HCT116 (cell line): ENCODE measurements around the gene SAMD4B. TPM values are rescaled to one million over a fixed set of nuclear protein-coding genes. Genes with fewer than 3 reads are reported as not detected.

Experiments
- ATAC-seq: fragments of 200-7000 bp; cut with Tn5 transposase; 2 replicates; pipeline ENCODE4 v1.9.1; 2020; ENCODE audit warnings: mild to moderate bottlenecking, moderate library complexity
- BruUV-seq: library from RNA; stranded (reverse); fragments of 400-500 nt; replicated peaks from 2 replicates; lab custom pipeline; 2021; lab: Mats Ljungman, UMichigan
- CTCF ChIA-PET: fragments of 300-600 bp; sonication (Branson Sonifier 250); formaldehyde crosslinking; loops from one replicate; lab custom pipeline; 2021; ENCODE audit warnings: antibody characterized with exemption; lab: Charles Lee
- POLR2A ChIA-PET: fragments of 300-600, 350-600 bp; sonication (Branson Sonifier 250); formaldehyde crosslinking; loops from one replicate; lab custom pipeline; 2021; ENCODE audit warnings: antibody characterized with exemption; lab: Charles Lee
- RAD21 ChIA-PET, 2 experiments: fragments of 300-600 bp; sonication (Branson Sonifier 250); formaldehyde crosslinking; loops; one replicate each; lab custom pipeline; 2023; ENCODE audit warnings: low total read pairs in 2 of 2; ENCODE audit not compliant: uncharacterized antibody in 2 of 2, unreplicated experiment in 2 of 2, low non-redundant PET in 1 of 2; lab: Charles Lee
- DNase-seq: peaks from one replicate; pipeline ENCODE4 v3.0.0-alpha.2; 2010; ENCODE audit warnings: low read depth, low spot score
- H2AFZ ChIP-seq: fragments of 200-600 bp; shearing (Covaris generic), sonication (generic); 2 replicates; pipeline ENCODE4 v1.6.1; 2017; ENCODE audit warnings: low read depth, mixed run types, mixed read lengths, antibody characterized with exemption, low read length; ENCODE audit not compliant: poor library complexity, severe bottlenecking
- H3K27ac ChIP-seq: 2 replicates; pipeline ENCODE4 v1.5.1; 2012; ENCODE audit warnings: low read depth, low read length
- H3K27me3 ChIP-seq: fragments of 200-600 bp; sonication (generic); 2 replicates; pipeline ENCODE4 v1.6.1; 2016; ENCODE audit warnings: mixed run types, low read length, mixed read lengths; ENCODE audit not compliant: insufficient read depth
- H3K36me3 ChIP-seq, 2 experiments: fragments of 200-500 bp in 1 of 2; fragments of 200-600 bp in 1 of 2; sonication (Bioruptor generic) in 1 of 2; sonication (generic) in 1 of 2; 2 replicates each; pipeline versions ENCODE4 v1.5.1 to v1.6.1; 2014 to 2016; ENCODE audit warnings: low read length in 2 of 2, inconsistent platforms in 1 of 2, mixed read lengths in 1 of 2, mixed run types in 1 of 2; ENCODE audit not compliant: insufficient read depth in 2 of 2, control insufficient read depth in 1 of 2
- H3K4me1 ChIP-seq, 2 experiments: fragments of 200-600 bp in 1 of 2; sonication (generic) in 1 of 2; 2 replicates each; pipeline versions ENCODE4 v1.5.1 to v1.6.1; 2012 to 2017; ENCODE audit warnings: low read length in 2 of 2, inconsistent platforms in 1 of 2, mild to moderate bottlenecking in 1 of 2, mixed read lengths in 1 of 2, mixed run types in 1 of 2, moderate library complexity in 1 of 2; ENCODE audit not compliant: insufficient read depth in 2 of 2, control insufficient read depth in 1 of 2
- H3K4me2 ChIP-seq: fragments of 200-600 bp; sonication (generic); 2 replicates; pipeline ENCODE4 v1.6.1; 2017; ENCODE audit warnings: mixed run types, low read length, mixed read lengths
- H3K4me3 ChIP-seq, 2 experiments: fragments of 200-600 bp in 1 of 2; sonication (generic) in 1 of 2; replicated peaks in 1 of 2; 2 replicates each; pipeline ENCODE4 v1.5.1; 2011 to 2016; ENCODE audit warnings: low read length in 2 of 2, control low read depth in 1 of 2, low read depth in 1 of 2, mild to moderate bottlenecking in 1 of 2, mixed read lengths in 1 of 2, mixed run types in 1 of 2
- H3K79me2 ChIP-seq: fragments of 200-600 bp; sonication (generic); 2 replicates; pipeline ENCODE4 v1.6.1; 2017; ENCODE audit warnings: mild to moderate bottlenecking, mixed run types, low read length, moderate library complexity, mixed read lengths; ENCODE audit not compliant: insufficient read depth
- H3K9ac ChIP-seq: fragments of 200-600 bp; sonication (generic); 2 replicates; pipeline ENCODE4 v1.6.1; 2016; ENCODE audit warnings: low read length, mixed read lengths
- H3K9me2 ChIP-seq: fragments of 200-600 bp; sonication (generic), shearing (Covaris generic); 2 replicates; pipeline ENCODE4 v1.6.1; 2017; ENCODE audit warnings: mixed run types, mild to moderate bottlenecking, moderate library complexity; ENCODE audit not compliant: insufficient read depth
- H3K9me3 ChIP-seq, 2 experiments: fragments of 200-500 bp in 1 of 2; fragments of 200-600 bp in 1 of 2; sonication (Bioruptor generic) in 1 of 2; sonication (generic) in 1 of 2; 2 replicates each; pipeline ENCODE4 v1.6.1; 2014 to 2017; ENCODE audit warnings: low read length in 2 of 2, mixed read lengths in 2 of 2, inconsistent platforms in 1 of 2, low read depth in 1 of 2, mild to moderate bottlenecking in 1 of 2, mixed run types in 1 of 2, moderate library complexity in 1 of 2; ENCODE audit not compliant: control insufficient read depth in 1 of 2, insufficient read depth in 1 of 2
- H4K20me1 ChIP-seq: fragments of 200-600 bp; sonication (generic), shearing (Covaris generic); 2 replicates; pipeline ENCODE4 v1.6.1; 2017; ENCODE audit warnings: mixed run types, mild to moderate bottlenecking, moderate library complexity; ENCODE audit not compliant: insufficient read depth
- EZH2phosphoT487 ChIP-seq: fragments of 200-600 bp; IDR thresholded peaks from 2 replicates; pipeline ENCODE4 v1.6.1; 2018; ENCODE audit warnings: antibody characterized with exemption, borderline replicate concordance
- JUND ChIP-seq: IDR thresholded peaks from 2 replicates; pipeline ENCODE4 v1.6.1; 2012
- POLR2A ChIP-seq: IDR thresholded peaks from 2 replicates; pipeline ENCODE4 v1.7.0; 2011; ENCODE audit warnings: borderline replicate concordance; ENCODE audit not compliant: insufficient read depth, insufficient read length; ENCODE audit errors: extremely low read depth
- POLR2AphosphoS5 ChIP-seq: IDR thresholded peaks from 2 replicates; pipeline ENCODE4 v1.6.1; 2011; ENCODE audit warnings: mild to moderate bottlenecking, low read depth, low read length, moderate library complexity
- SIN3A ChIP-seq: IDR thresholded peaks from 2 replicates; pipeline ENCODE4 v1.6.1; 2012; ENCODE audit warnings: low read depth
- SRF ChIP-seq: IDR thresholded peaks from 2 replicates; pipeline ENCODE4 v1.6.1; 2012; ENCODE audit warnings: low read depth
- intact Hi-C: fragments of 100-400 bp; cut with micrococcal nuclease; formaldehyde crosslinking; loops from 2 replicates; pipeline ENCODE4 v1.10.0; 2022
- total RNA-seq: library from RNA; stranded (reverse); gene quantifications from one replicate; pipeline ENCODE4 v1.2.1, GENCODE V29; 2021; ENCODE audit not compliant: unreplicated experiment
- TF ChIP-seq, protein P1 (sequence below): IDR thresholded peaks from 2 replicates; pipeline ENCODE4 v1.6.1; 2011; ENCODE audit warnings: mild to moderate bottlenecking, low read length, moderate library complexity; ENCODE audit not compliant: insufficient replicate concordance; ENCODE audit errors: extremely low read depth
- TF ChIP-seq, protein P2 (sequence below): IDR thresholded peaks from 2 replicates; pipeline ENCODE4 v1.6.1; 2012
- TF ChIP-seq, protein P3 (sequence below), 3 experiments: fragments of 200-600 bp in 1 of 3; sonication (generic) in 1 of 3; IDR thresholded peaks in 2 of 3; conservative IDR thresholded peaks in 1 of 3; 2 replicates each; pipeline ENCODE4 v1.5.1; 2012 to 2017; ENCODE audit warnings: low read depth in 2 of 3, low read length in 2 of 3, antibody characterized with exemption in 1 of 3, borderline replicate concordance in 1 of 3, control low read depth in 1 of 3, mild to moderate bottlenecking in 1 of 3, mixed read lengths in 1 of 3, mixed run types in 1 of 3, moderate library complexity in 1 of 3; ENCODE audit not compliant: insufficient read depth in 1 of 3
- TF ChIP-seq, protein P4 (sequence below): IDR thresholded peaks from 2 replicates; pipeline ENCODE4 v1.6.1; 2012; ENCODE audit warnings: low read depth
- TF ChIP-seq, protein P5 (sequence below): IDR thresholded peaks from 2 replicates; pipeline ENCODE4 v1.6.1; 2012

SAMD4B gene
- total RNA-seq, 1 experiment from 2014 or later: 127 TPM

DNA sequence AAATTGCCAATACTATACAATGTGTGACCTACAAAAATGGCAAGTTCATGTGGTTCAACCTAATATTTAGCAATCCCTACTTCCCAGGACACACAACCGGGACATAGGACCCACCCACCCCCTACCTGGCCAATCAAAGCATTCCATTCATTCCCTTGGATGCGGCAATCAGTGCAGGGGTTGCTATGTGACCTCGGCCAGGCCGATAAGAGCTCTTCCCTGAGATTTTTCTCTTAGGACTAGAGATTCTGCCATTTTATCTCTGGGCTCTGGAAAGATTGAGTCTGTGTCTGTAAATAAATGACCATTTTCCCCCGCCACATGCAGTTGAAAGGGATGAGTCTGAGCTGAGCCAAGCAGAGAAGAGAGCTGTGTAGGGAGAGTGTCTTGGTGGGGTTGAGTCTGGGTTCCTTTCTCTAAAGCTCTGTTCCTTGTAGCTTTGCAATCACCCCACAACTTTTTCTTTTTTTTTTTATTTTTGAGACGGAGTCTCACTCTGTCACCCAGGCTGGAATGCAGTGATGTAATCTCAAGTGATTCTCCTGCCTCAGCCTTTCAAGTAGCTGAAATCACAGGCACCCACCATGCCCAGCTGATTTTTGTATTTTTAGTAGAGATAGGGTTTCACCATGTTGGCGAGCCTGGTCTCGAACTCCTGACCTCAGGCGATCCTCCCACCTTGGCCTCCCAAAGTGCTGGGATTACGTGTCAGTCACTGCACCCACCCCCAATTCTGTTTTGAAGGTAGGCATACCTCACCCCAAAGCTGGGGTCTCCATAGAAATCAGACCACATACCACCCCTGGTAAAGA, 38.6 kb upstream of the SAMD4B start:
- H4K20me1 ChIP-seq: no peaks in the 10 kb centered on the region
- intact Hi-C loops: no loop called here
- H3K9ac ChIP-seq: no peak overlapping the region
- TF ChIP-seq POLR2A (no peak), SIN3A (no peak), SRF (no peak), JUND (no peak), EZH2phosphoT487 (no peak), POLR2AphosphoS5 (no peak)
- TF ChIP-seq, protein P1, sequence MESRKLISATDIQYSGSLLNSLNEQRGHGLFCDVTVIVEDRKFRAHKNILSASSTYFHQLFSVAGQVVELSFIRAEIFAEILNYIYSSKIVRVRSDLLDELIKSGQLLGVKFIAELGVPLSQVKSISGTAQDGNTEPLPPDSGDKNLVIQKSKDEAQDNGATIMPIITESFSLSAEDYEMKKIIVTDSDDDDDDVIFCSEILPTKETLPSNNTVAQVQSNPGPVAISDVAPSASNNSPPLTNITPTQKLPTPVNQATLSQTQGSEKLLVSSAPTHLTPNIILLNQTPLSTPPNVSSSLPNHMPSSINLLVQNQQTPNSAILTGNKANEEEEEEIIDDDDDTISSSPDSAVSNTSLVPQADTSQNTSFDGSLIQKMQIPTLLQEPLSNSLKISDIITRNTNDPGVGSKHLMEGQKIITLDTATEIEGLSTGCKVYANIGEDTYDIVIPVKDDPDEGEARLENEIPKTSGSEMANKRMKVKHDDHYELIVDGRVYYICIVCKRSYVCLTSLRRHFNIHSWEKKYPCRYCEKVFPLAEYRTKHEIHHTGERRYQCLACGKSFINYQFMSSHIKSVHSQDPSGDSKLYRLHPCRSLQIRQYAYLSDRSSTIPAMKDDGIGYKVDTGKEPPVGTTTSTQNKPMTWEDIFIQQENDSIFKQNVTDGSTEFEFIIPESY: no peak
- TF ChIP-seq, protein P2, sequence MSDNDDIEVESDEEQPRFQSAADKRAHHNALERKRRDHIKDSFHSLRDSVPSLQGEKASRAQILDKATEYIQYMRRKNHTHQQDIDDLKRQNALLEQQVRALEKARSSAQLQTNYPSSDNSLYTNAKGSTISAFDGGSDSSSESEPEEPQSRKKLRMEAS: no peak
- TF ChIP-seq, protein P3, sequence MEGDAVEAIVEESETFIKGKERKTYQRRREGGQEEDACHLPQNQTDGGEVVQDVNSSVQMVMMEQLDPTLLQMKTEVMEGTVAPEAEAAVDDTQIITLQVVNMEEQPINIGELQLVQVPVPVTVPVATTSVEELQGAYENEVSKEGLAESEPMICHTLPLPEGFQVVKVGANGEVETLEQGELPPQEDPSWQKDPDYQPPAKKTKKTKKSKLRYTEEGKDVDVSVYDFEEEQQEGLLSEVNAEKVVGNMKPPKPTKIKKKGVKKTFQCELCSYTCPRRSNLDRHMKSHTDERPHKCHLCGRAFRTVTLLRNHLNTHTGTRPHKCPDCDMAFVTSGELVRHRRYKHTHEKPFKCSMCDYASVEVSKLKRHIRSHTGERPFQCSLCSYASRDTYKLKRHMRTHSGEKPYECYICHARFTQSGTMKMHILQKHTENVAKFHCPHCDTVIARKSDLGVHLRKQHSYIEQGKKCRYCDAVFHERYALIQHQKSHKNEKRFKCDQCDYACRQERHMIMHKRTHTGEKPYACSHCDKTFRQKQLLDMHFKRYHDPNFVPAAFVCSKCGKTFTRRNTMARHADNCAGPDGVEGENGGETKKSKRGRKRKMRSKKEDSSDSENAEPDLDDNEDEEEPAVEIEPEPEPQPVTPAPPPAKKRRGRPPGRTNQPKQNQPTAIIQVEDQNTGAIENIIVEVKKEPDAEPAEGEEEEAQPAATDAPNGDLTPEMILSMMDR (IDR thresholded peaks at IDR 0.05 in 2 of 3, conservative IDR thresholded peaks at IDR 0.05 in 1 of 3; ENCODE audit: borderline replicate concordance in 1 of 3, insufficient read depth in 1 of 3, low read depth in 2 of 3, low read length in 2 of 3): no peak
- TF ChIP-seq, protein P4, sequence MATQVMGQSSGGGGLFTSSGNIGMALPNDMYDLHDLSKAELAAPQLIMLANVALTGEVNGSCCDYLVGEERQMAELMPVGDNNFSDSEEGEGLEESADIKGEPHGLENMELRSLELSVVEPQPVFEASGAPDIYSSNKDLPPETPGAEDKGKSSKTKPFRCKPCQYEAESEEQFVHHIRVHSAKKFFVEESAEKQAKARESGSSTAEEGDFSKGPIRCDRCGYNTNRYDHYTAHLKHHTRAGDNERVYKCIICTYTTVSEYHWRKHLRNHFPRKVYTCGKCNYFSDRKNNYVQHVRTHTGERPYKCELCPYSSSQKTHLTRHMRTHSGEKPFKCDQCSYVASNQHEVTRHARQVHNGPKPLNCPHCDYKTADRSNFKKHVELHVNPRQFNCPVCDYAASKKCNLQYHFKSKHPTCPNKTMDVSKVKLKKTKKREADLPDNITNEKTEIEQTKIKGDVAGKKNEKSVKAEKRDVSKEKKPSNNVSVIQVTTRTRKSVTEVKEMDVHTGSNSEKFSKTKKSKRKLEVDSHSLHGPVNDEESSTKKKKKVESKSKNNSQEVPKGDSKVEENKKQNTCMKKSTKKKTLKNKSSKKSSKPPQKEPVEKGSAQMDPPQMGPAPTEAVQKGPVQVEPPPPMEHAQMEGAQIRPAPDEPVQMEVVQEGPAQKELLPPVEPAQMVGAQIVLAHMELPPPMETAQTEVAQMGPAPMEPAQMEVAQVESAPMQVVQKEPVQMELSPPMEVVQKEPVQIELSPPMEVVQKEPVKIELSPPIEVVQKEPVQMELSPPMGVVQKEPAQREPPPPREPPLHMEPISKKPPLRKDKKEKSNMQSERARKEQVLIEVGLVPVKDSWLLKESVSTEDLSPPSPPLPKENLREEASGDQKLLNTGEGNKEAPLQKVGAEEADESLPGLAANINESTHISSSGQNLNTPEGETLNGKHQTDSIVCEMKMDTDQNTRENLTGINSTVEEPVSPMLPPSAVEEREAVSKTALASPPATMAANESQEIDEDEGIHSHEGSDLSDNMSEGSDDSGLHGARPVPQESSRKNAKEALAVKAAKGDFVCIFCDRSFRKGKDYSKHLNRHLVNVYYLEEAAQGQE: no peak
- TF ChIP-seq, protein P5, sequence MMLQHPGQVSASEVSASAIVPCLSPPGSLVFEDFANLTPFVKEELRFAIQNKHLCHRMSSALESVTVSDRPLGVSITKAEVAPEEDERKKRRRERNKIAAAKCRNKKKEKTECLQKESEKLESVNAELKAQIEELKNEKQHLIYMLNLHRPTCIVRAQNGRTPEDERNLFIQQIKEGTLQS: no peak
- CTCF ChIA-PET: interaction anchor here (1.3 kb wide), 1 partner anchor 91 kb away, joined by 3 read pairs; no protein-coding TSS in a partner anchor
- DNase-seq (no peak), ATAC-seq (peak; percentile 84)
- no peaks in the 10 kb centered on the region for H3K36me3 ChIP-seq
- no peak overlapping the region for H3K27ac ChIP-seq
- no peak overlapping the region for H3K4me3 ChIP-seq
- H3K9me3 ChIP-seq: no peaks in the 10 kb centered on the region
- H2AFZ ChIP-seq: no peak overlapping the region
- POLR2A ChIA-PET: no interaction called here
- no peaks in the 10 kb centered on the region for H3K9me2 ChIP-seq
- H3K4me2 ChIP-seq: peak overlapping the region; percentile 27
- no peaks in the 10 kb centered on the region for H3K27me3 ChIP-seq
- H3K4me1 ChIP-seq: peaks cover 9 to 10% of the 10 kb centered on the region in 2 experiments
- BruUV-seq: no TSS peak
- RAD21 ChIA-PET: no interaction called here
- no peaks in the 10 kb centered on the region for H3K79me2 ChIP-seq
